ENCODE results near the gene WWOX.
"Not testable (repeated sequence)": the region's sequence is repeated elsewhere in the genome, so short reads cannot be mapped to it uniquely, and the experiment has no call there.

- not testable (repeated sequence) for TF ChIP-seq MAX (IDR thresholded peaks at IDR 0.05); RCOR1 (IDR thresholded peaks at IDR 0.05; ENCODE audit: low read depth, low read length); KDM1A (IDR thresholded peaks at IDR 0.05; ENCODE audit: low read depth); POLR2AphosphoS2 (conservative IDR thresholded peaks at IDR 0.05; ENCODE audit: low read length); TP53 (CRISPR knock-in tag; IDR thresholded peaks at IDR 0.05); JUN (IDR thresholded peaks at IDR 0.05); POLR2A (IDR thresholded peaks at IDR 0.05; ENCODE audit: low read length); CHD2 (IDR thresholded peaks at IDR 0.05; ENCODE audit: low read length, partially characterized antibody); REST (IDR thresholded peaks at IDR 0.05); EP300 (IDR thresholded peaks at IDR 0.05); SMC3 (IDR thresholded peaks at IDR 0.05); GATA3 (IDR thresholded peaks at IDR 0.05; ENCODE audit: borderline replicate concordance); ZFP36 (IDR thresholded peaks at IDR 0.05; ENCODE audit: borderline replicate concordance, partially characterized antibody)
- TF ChIP-seq, protein P1, sequence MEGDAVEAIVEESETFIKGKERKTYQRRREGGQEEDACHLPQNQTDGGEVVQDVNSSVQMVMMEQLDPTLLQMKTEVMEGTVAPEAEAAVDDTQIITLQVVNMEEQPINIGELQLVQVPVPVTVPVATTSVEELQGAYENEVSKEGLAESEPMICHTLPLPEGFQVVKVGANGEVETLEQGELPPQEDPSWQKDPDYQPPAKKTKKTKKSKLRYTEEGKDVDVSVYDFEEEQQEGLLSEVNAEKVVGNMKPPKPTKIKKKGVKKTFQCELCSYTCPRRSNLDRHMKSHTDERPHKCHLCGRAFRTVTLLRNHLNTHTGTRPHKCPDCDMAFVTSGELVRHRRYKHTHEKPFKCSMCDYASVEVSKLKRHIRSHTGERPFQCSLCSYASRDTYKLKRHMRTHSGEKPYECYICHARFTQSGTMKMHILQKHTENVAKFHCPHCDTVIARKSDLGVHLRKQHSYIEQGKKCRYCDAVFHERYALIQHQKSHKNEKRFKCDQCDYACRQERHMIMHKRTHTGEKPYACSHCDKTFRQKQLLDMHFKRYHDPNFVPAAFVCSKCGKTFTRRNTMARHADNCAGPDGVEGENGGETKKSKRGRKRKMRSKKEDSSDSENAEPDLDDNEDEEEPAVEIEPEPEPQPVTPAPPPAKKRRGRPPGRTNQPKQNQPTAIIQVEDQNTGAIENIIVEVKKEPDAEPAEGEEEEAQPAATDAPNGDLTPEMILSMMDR (IDR thresholded peaks at IDR 0.05), result not testable (repeated sequence)
These were observed 505.1 kb downstream of the WWOX start for GRCh38 chr16:78604423-78605062.
